ENCODE measurements around the gene NCOA1.
"Not testable (repeated sequence)": the region's sequence is repeated elsewhere in the genome, so short reads cannot be mapped to it uniquely, and the experiment has no call there.

NCOA1 gene

DNA sequence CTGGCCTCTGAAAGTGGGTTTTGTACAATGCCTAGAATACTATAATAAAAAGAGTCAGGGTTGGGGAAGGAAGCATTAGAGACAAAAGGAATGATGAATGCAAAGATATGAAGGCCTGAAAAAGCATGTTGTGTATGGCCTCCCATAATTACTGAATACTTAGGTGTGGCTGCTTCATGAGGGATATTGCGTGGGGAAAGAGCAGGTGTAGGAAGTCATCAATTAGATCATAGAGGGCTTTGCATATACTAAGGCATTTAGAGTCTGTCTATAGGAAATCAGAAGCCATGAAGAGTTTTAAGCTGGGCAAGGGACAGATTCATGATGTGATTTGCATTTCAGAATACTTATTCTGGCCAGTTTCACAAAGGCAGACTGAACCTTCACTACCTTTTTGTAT, 48.2 kb downstream of the NCOA1 start:
- DNase-seq (ENCODE audit: low read depth in 2 of 2), result no peak

DNA sequence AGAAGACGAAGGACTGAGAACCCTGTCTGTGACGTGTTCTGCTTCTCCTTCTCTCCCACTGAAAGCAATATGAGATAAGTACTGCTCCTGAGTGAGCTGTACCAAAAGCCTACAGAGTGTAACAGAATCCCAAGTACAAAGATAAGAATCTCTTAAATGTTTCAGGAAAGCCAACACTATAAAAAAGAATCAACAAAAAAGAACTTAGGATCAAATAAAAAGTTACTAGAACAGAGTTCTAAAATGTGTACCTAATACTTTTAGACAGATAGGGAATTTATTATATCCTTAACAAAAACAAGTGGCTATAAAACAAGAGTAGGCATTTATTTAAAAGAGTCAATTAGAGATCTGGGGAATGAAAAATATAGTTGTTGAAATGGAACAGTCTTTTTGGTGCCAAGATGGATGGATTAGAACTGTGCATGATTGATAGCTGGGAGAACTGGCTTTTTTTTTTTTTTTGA, 49.0 kb downstream of the NCOA1 start:
- DNase-seq (ENCODE audit: low read depth in 2 of 2), result no peak

DNA sequence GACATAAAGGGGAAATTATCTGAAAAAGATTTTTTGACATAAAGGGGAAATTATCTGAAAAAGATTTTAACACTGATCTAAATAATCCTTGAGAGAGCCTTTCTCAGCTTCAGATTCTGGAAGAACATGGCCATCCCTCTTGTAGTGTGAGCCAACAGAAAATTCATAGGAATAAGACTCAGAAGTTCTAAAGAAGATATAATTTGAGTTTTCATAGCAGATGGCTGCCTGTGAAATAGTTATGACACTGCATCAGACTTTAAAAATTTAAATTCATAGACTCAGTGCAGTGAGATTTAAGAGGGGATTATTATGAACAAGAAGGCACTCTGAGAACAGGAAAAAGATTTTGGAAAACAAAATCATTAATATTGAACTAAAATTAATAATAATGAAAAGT, 50.6 kb downstream of the NCOA1 start:
- DNase-seq (ENCODE audit: low read depth in 2 of 2), result no peak

DNA sequence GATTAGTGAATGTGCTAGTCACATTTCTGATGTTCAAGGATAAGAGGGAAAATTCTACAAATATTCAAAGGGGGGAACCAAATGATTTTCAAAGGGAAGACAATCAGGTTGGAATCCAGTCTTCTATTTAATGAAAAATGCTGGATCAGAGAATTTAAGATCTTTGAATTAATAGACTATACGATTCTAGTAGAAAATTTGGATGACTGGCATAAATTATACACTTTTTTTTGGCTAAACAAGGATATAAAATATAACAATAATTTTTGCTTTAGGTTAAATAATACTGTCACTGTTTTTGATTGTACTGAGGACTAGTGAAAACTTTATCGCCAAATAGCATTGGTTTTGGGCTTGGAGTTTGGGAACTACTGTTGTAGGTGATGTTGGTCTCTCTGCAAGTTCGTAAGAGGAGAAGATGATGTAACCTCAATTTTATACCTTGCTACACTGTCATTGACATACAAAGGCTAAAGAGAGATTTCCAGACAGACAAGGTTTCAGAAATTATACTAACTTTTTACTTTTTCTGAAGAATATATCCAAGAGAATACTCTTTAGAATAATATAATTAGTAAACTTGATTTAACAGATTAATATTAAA, 51.3 kb downstream of the NCOA1 start:
- no peak for DNase-seq (ENCODE audit: low read depth in 2 of 2)

DNA sequence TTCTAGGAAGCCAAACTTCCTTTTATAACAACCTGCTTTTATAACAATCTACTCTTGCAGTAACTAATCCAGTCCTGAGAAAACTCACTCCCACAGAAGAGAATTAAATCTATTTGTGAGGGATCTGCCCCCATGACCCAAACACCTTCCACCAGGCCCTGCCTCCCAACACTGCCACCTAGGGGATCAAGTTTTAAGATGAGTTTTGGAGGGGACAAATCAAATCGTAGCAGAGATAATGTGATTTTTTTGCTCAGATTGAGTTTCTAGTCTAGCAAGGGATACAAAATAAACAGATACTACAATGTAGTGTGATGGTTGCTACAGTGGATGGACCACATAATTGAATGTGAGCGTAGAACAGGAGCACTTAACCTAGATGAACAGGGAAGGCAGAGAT, 52.2 kb downstream of the NCOA1 start:
- DNase-seq (ENCODE audit: low read depth in 2 of 2), result no peak

DNA sequence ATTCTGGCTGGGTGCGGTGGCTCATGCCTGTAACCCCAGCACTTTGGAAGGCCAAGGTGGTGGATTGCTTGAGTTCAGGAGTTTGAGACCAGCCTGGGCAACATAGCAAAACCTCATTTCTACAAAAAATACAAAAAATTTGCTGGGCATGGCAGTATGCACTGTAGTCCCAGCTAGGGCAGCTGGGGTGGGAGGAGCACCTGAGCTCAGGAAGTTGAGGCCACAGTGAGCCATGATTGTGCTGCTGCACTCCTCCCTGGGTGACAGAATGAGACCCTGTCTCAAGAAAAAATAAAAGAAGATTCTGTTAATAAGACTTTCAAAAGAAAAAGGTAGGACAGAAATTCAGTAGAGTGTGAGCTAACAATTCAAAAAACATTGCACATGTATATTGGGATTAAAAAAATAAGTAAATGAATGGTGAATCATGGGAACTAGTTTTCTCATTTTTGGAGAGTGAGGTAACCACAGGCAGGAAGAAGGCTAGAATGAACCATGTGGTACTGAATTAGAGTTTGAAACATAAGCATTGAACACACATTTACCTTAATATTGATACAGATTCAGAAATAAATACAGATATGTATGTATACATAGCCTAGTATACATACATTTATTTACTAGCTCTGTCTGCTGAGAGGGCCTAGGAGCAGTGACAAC, 53.5 kb downstream of the NCOA1 start:
- DNase-seq (ENCODE audit: low read depth in 2 of 2), result no peak

DNA sequence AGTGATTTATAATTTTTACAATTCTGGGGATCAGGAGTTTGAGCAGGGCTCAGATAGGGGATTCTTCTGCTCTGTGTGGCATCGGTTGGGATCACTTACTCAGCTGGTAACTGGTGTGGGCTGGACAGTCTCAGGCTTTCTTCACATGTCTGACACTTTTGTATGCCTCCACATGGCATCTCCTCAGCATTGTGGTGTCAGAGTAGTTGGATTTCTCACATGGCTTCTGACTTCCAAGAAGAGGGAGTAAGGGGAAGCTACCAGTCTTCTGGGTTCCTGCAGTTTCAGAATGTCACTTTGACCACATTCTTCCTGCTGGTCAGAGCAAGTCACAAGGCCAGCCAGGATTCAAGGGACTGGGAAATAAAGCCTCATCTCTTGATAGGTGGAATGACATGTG, 55.6 kb downstream of the NCOA1 start:
- DNase-seq (ENCODE audit: low read depth in 2 of 2), result no peak

DNA sequence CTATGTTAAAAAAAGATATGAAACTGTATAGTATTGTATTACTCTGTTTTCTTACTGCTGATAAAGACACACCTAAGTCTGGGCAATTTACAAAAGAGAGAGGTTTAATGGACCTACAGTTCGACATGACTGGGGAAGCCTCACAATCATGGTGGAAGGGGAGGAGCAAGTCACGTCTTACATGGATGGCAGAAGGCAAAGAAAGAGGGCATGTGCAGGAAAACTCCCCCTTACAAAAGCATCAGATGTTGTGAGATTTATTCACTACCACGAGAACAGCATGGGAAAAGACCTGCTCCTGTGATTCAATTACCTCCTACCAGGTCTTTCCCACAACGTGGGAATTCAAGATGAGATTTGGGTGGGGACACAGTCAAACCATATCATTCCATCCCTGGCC, 57.0 kb downstream of the NCOA1 start:
- DNase-seq (ENCODE audit: low read depth in 2 of 2), result no peak

DNA sequence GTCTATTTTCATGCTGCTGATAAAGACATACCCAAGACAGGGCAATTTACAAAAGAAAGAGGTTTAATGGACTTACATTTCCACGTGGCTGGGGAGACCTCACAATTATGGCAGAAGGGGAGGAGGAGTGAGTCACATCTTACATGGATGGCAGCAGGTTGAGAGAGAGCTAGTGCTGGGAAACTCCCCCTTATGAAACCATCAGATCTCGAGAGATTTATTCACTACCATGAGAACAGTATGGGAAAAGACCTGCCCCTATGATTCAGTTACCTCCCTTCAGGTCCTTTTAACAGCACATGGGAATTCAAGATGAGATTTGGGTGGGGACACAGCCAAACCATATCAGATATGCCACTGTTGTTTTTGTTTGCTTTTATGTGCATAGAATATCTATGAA, 59.2 kb downstream of the NCOA1 start:
- not testable (repeated sequence) for DNase-seq (ENCODE audit: low read depth in 2 of 2)

DNA sequence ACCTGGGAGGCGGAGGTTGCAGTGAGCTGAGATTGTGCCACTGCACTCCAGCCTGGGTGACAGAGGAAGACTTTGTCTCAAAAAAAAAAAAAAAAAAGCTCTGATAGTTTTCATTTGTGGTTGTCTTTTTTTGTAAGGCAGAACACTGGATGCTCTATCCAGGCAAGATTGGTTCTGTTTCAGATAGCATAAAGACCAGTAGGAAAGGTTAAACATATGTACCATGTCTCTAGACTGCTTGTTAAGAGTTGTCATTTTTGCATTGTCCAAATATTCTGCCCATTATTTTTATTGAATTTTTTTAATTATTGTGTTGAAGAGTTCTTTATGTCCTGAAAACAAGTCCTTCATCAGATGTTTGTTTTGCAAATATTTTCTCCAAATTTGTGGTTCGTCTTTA, 60.0 kb downstream of the NCOA1 start:
- no peak for DNase-seq (ENCODE audit: low read depth in 2 of 2)

DNA sequence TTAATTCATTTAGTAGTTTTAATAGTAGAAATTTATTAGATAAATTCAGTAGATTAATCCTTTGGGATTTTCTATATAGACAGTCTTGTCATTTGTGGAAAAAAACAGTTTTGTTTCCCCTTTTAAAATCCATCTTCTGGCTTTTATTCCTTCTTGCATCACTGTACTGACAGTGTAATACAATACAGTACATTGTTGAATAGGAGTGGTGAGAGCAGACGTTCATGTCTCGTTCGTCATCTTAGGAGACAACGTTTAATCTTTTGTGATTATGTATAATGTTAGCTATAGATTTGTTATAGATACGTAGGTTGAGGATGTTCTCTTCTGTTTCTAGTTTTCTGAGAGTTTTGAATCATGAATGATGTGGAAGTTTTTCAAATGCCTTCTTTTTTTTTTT, 61.8 kb downstream of the NCOA1 start:
- DNase-seq (ENCODE audit: low read depth in 2 of 2), result no peak

DNA sequence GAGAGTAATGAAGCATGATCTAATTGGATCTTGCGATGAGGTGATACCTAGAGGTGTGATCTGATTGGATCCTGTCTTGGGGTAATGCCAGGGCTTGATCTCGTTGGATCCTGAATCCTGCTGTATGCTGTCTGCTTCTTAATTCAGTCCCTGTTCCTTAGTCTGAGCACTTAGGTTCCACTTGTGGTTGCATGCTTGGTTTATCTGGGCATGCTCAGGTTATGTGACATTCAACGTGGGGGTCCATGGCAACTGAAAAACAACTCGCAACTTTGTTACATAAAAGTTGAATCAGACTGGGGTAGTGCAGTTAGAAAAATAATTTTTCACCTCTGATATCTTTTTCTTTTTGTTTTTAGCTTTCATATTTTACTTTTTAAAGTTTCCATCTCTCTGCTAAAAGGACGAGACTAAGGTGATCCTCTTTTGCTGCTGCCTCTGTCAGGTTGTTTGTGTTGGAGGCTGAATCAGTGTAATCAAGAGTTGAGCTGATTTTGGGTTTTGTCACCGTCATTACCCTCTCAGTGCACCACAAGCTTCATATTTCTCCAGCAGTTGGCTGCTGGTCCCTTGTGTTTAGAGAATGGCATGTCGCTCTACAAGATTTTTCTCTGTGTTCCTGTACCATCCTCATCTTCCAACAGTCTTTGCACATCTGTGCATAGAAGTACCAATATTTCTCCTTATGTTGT, 67.9 kb downstream of the NCOA1 start:
- DNase-seq (ENCODE audit: low read depth in 2 of 2), result no peak

DNA sequence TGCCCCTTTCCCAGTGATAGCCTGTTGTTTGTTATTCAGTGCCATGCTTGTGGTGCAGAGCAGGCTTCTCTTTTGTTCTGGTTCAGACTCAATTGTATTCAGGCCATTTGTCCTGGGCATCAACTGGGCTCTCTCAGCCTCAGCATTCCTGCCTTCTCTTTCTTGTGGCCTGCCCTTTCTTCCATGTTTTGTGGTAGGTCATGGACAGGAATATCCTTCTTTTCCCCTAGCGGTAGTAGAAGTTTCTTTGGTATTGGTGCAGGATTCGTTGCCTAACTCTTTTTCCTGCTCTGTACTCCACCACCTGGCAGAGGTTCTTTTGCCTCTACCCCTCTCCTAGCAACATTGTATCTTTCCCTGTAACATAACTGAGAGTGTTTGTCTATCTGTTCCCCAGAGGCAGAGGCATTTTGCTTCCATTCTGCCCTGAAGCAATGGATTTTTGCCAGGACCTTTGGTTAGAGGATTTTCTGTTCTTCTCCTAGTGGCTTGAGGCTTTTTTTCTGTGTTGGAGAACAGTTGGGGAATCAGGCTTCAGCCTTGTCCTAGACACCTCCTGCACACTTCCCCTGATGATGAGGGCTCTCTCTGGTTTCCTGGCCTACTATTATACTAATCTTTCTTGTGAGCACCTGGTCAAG, 68.5 kb downstream of the NCOA1 start:
- no peak for DNase-seq (ENCODE audit: low read depth in 2 of 2)

DNA sequence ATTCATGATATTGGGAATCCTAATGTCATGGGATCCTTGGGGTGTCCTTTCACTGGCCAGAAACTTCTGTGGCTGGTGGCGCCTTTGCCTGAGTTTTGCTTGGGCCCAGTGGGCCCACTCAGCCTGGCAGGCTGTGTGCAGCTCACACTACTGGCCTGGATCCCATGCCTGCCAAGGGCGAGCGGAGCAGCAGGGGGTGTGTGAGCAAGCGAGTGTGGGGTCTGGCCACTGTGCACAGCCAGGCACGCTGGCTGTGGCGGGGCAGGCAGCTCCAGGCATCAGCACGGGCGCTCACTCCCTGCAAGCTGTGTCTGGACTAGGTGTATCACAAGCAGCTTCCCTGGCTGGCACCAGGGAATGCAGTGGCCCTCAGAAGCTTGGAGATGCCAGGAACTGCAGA, 74.5 kb downstream of the NCOA1 start:
- no peak for DNase-seq (ENCODE audit: low read depth in 2 of 2)

DNA sequence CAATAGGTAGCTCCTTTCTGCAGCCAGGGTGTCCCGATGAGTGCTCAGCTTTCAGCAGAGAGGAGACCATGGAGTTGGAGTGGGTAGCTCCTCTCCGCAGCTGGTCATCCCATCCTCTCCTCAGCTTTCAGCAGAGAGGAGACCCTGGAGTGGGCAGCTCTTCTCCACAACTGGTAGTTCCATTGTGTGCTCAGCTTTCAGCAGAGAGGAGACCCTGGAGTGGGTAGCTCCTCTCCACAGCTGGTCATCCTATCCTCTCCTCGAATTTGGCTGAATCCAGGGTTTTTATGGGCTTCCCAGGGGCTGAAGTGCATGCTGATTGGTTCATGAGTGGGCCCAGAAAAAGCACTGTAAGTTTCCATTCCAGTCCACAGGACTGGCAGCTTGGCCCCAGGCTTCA, 75.2 kb downstream of the NCOA1 start:
- DNase-seq (ENCODE audit: low read depth in 2 of 2), result no peak

DNA sequence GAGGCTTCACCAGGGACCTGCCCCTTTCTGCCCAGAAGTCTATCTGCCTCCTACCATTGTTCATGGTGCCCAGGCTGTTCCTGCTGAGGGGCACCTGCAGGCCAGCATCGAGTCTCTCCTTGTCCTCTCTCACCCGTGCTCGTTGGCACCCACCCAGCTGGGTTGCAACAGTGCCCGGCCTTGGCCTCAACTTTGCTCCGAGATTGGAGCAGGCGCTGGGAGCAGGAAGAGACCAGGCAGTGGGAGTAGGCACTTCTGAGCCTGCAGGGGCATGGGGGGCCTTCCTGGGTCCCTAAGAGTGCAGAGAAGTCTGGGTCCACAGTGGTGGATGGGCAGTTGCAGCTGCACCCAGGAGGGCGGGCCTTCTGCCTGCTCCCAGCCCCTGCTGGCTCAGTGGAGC, 75.6 kb downstream of the NCOA1 start:
- DNase-seq (ENCODE audit: low read depth in 2 of 2), result no peak

DNA sequence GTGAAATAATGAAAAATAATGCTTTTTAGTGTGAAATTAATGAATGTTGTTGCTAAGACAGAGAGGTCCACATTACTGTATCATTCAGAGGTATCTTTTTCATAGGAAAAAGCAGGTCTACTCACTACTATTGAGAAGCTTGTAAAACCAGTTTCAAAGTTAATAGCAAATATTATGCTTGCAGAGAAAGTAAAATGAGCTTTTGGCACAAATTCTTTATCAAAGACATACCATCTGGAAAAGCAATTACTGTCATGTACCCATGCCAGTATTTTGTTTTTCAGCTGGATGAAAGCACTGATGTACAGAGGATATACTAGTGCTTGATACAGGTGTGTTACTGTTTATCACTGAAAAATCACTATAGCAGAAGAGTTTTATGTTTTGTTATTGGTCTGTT, 77.5 kb downstream of the NCOA1 start:
- DNase-seq (ENCODE audit: low read depth in 2 of 2), result no peak

DNA sequence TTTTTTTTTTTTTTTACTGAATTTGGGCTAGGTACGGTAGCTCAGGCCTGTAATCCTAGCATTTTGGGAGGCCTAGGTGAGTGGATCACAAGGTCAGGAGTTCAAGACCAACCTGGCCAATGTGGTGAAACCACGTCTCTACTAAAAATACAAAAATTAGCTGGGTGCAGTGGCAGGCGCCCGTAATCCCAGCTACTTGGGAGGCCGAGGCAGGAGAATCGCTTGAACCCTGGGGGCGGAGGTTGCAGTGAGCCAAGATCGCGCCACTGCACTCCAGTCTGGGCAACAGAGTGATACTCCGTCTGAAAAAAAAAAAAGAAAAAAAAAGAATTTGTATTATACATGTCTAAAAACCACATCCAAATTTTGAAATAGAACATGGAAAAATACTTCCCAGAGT, 78.5 kb downstream of the NCOA1 start:
- not testable (repeated sequence) for DNase-seq (ENCODE audit: low read depth in 2 of 2)

DNA sequence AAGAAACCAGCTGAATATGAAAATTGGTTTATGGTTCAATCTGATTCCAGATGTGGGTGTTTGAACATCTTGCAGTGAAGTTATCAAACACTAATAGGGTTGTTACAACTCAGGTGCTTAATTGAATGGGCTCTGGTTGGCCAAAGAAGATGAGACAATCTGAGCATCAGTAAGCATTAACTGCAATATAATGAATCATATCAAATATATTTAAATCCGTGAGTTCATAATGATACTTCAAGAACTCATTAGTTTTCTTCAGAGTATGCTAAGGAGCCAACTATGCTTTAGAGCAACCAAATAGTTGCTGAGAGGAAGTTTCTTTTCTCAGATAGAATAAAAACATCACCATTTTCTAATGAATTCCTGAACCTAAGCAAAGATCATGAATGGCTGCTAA, 79.2 kb downstream of the NCOA1 start:
- DNase-seq (ENCODE audit: low read depth in 2 of 2), result no peak

DNA sequence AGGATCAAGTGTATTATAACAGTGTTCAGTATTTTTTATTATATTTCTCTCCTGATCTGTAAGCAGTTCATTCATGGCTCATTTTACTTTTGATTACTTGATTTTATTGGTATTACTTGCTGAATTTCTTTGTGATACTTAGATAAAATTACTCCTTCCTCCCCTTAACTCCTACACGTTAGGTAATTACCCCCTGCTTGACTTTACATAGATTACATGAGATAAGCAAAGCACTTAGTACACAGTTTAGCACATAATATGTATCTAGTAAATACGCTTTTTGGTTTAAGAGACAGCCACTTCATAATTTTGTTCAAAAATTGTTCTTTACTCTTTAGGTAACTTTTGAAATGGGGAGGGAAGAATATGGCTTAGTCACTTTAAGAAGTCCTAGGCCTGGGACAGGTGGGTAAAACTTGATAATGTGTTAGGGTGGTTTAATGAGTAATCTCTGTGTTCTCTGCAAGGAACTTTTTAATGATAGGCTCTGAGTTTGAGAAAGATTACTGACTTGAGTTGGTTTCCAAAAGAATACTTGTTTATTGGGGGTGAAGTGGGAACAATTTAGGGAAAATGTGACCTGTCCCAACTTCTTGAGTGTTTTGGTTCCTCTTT, 80.9 kb downstream of the NCOA1 start:
- no peak for DNase-seq (ENCODE audit: low read depth in 2 of 2)

DNA sequence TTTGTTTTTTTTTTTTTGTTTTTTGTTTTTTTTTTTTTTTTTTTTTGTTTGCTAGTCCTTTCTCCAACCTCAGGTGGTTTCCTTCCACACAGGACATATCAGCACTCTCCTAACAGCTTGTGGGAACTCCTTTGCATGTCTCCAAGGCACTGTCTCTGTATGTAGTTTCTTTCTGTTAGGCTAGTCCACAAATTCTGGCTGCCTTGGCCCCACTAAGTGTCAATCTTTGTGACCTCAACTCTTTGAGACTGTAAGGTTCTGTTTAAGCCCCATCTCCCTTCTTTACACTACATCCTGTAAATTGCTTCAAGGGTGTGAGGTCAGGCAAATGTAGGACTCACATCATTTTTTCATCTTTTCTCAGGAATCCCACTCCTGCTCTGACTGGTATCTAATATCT, 85.1 kb downstream of the NCOA1 start:
- DNase-seq (ENCODE audit: low read depth in 2 of 2), result no peak

DNA sequence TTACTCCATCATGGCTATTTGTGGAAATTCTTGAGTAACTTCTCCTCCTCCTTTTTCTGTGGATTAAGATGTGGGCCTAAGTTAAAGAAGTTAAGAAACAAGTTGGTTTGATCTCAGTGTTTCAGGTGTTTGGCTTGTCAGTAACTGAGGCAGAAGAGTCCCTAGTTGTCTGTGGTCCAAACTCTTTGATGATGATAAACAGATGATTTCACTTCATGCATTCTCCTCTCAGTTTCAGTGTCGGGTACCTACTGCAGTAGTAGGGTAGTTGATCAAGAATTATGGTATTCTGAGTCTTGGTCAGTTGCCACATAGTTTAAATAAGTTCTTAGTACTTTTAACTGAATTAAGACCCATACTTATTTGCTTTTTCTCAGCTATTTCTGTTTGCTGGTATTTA, 85.6 kb downstream of the NCOA1 start:
- no peak for DNase-seq (ENCODE audit: low read depth in 2 of 2)
